HepG2 (cell line): Measurements from ENCODE around the gene CMTM8. TPM values are rescaled to one million over a fixed set of nuclear protein-coding genes. Genes with fewer than 3 reads are reported as not detected.

Source experiments
- ATAC-seq: fragments of 200-7000 bp; cut with Tn5 transposase; 3 replicates; pipeline ENCODE4 v1.9.1; 2020; ENCODE audit warnings: mild to moderate bottlenecking, moderate library complexity
- BruUV-seq: library from RNA; stranded (reverse); fragments of 400-500 nt; replicated peaks from 2 replicates; lab custom pipeline; 2021; lab: Mats Ljungman, UMichigan
- CTCF ChIA-PET: fragments of 300-600 bp; formaldehyde crosslinking; extraction: SDS; loops from one replicate; lab custom pipeline; 2021; ENCODE audit warnings: low total read pairs, inconsistent platforms, low intra/inter-chr PET ratio; lab: Yijun Ruan, JAX
- POLR2A ChIA-PET: fragments of 350-600 bp; sonication (Branson Sonifier 250); formaldehyde crosslinking; loops from one replicate; lab custom pipeline; 2020; ENCODE audit warnings: antibody characterized with exemption, inconsistent platforms; lab: Yijun Ruan, JAX
- DNase-seq: peaks from one replicate; pipeline ENCODE4 v3.0.0-alpha.2; 2015; ENCODE audit warnings: low spot score
- FAIRE-seq: peaks from 3 replicates; lab custom pipeline; 2011; peaks lifted over from hg19 to GRCh38; lab: Jason Lieb, UNC
- H2AFZ ChIP-seq: one replicate; pipeline ENCODE4 v1.6.1; 2011; ENCODE audit warnings: low read length, inconsistent platforms
- H3K27ac ChIP-seq: fragments of 300-600 bp; 3 replicates; pipeline ENCODE4 v1.8.0; 2011; ENCODE audit warnings: mixed run types, mild to moderate bottlenecking, mixed read lengths, low read length, inconsistent platforms; ENCODE audit not compliant: insufficient read depth; ENCODE audit errors: extremely low read length
- H3K27me3 ChIP-seq, 2 experiments: fragments of 200-600 bp in 1 of 2; 2 replicates in 1 of 2; 3 replicates in 1 of 2; pipeline versions ENCODE4 v1.6.0 to v1.8.0; 2011; ENCODE audit warnings: low read length in 2 of 2, mild to moderate bottlenecking in 2 of 2, moderate library complexity in 2 of 2, inconsistent platforms in 1 of 2; ENCODE audit not compliant: insufficient read depth in 2 of 2, control insufficient read depth in 1 of 2
- H3K36me3 ChIP-seq, 2 experiments: fragments of 200-600 bp in 1 of 2; replicated peaks in 1 of 2; 2 replicates in 1 of 2; 3 replicates in 1 of 2; pipeline versions ENCODE4 v1.5.1 to v1.8.0; 2011; ENCODE audit warnings: low read length in 2 of 2, inconsistent platforms in 1 of 2; ENCODE audit not compliant: insufficient read depth in 2 of 2, control insufficient read depth in 1 of 2
- H3K4me1 ChIP-seq: 2 replicates; pipeline ENCODE4 v1.5.1; 2012; ENCODE audit warnings: low read length, inconsistent platforms; ENCODE audit not compliant: insufficient read depth
- H3K4me2 ChIP-seq: 2 replicates; pipeline ENCODE4 v1.6.0; 2011; ENCODE audit warnings: low read depth, low read length, inconsistent platforms
- H3K4me3 ChIP-seq, 3 experiments: fragments of 200-600 bp in 1 of 3; sonication (generic), shearing (Covaris generic) in 1 of 3; replicated peaks in 1 of 3; 2 replicates each; pipeline ENCODE4 v1.5.1; 2011 to 2016; ENCODE audit warnings: low read length in 3 of 3, inconsistent platforms in 2 of 3, low read depth in 2 of 3, mild to moderate bottlenecking in 2 of 3, control low read depth in 1 of 3, mixed read lengths in 1 of 3; ENCODE audit not compliant: insufficient read depth in 1 of 3
- H3K79me2 ChIP-seq: one replicate; pipeline ENCODE4 v1.6.1; 2011; ENCODE audit warnings: low read length, inconsistent platforms; ENCODE audit not compliant: insufficient read depth
- H3K9ac ChIP-seq: 2 replicates; pipeline ENCODE4 v1.6.0; 2011; ENCODE audit warnings: mild to moderate bottlenecking, low read depth, low read length, inconsistent platforms; ENCODE audit not compliant: insufficient read depth
- H3K9me3 ChIP-seq: 2 replicates; pipeline ENCODE4 v1.5.1; 2012; ENCODE audit warnings: mild to moderate bottlenecking, low read length
- H4K20me1 ChIP-seq: 2 replicates; pipeline ENCODE4 v1.6.0; 2011; ENCODE audit warnings: inconsistent platforms, mild to moderate bottlenecking, low read length, moderate library complexity; ENCODE audit not compliant: insufficient read depth
- GABPB1 ChIP-seq: IDR thresholded peaks from 2 replicates; pipeline ENCODE4 v1.6.1; 2016; ENCODE audit warnings: mild to moderate bottlenecking, missing genetic modification reagents, moderate library complexity, missing compliant biosample characterization
- GLI4 ChIP-seq: sonication (generic); formaldehyde crosslinking; IDR thresholded peaks from 2 replicates; pipeline ENCODE4 v1.5.1; 2020; ENCODE audit warnings: missing genetic modification reagents, mild to moderate bottlenecking, moderate library complexity, borderline replicate concordance
- NCOA2 ChIP-seq: sonication (generic); formaldehyde crosslinking; IDR thresholded peaks from 2 replicates; pipeline ENCODE4 v1.8.0; 2022; ENCODE audit warnings: inconsistent platforms
- RFX5 ChIP-seq: IDR thresholded peaks from 2 replicates; pipeline ENCODE4 v1.6.1; 2011; ENCODE audit warnings: low read depth, low read length, improper control_type of control experiment
- ZFP41 ChIP-seq: sonication (generic); formaldehyde crosslinking; IDR thresholded peaks from 2 replicates; pipeline ENCODE4 v1.4.0; 2020; ENCODE audit warnings: mild to moderate bottlenecking, missing genetic modification reagents, borderline replicate concordance
- ZFY ChIP-seq: sonication (generic); formaldehyde crosslinking; IDR thresholded peaks from 2 replicates; pipeline ENCODE4 v1.4.0; 2020; ENCODE audit warnings: missing genetic modification reagents
- ZNF232 ChIP-seq: sonication (generic); formaldehyde crosslinking; IDR thresholded peaks from 2 replicates; pipeline ENCODE4 v1.4.0; 2020; ENCODE audit warnings: missing genetic modification reagents, borderline replicate concordance
- ZNF256 ChIP-seq: sonication (generic); formaldehyde crosslinking; conservative IDR thresholded peaks from 2 replicates; pipeline ENCODE4 v1.4.0; 2020; ENCODE audit warnings: missing genetic modification reagents
- ZNF557 ChIP-seq: sonication (generic); formaldehyde crosslinking; IDR thresholded peaks from 2 replicates; pipeline ENCODE4 v1.4.0; 2020; ENCODE audit warnings: missing genetic modification reagents
- ZZZ3 ChIP-seq: sonication (generic); formaldehyde crosslinking; IDR thresholded peaks from 2 replicates; pipeline ENCODE4 v1.4.0; 2020; ENCODE audit warnings: missing genetic modification reagents, mild to moderate bottlenecking, borderline replicate concordance
- WGBS: methylation state at CpG from one replicate; pipeline ENCODE4 v1.1.6; 2017; ENCODE audit warnings: low lambda C conversion rate; 5-methylcytosine and 5-hydroxymethylcytosine counted together
- in situ Hi-C: cut with HindIII; loops from 2 replicates; pipeline ENCODE4 v1.10.0; 2017; ENCODE audit warnings: low pct_unique_long_range_greater_than_20kb; ENCODE audit not compliant: extremely low pct_ligation_motif_present
- intact Hi-C: fragments of 100-400 bp; cut with micrococcal nuclease; formaldehyde crosslinking; loops from one replicate; pipeline ENCODE4 v1.10.0; 2022; ENCODE audit not compliant: unreplicated experiment
- polyA plus RNA-seq, 8 experiments: library from polyadenylated mRNA; depleted of rRNA in 3 of 8; stranded (reverse) in 7 of 8; unstranded in 1 of 8; fragments of >200 nt; fragmentation: Illumina TruSeq in 4 of 8; extraction: Trizol in 4 of 8; gene quantifications; 2 replicates each; pipeline versions ENCODE4 v1.2.1 to v1.2.3, GENCODE V29; 2011 to 2016; ENCODE audit warnings: low read depth in 4 of 8, missing spikeins in 1 of 8, mixed read lengths in 1 of 8; ENCODE audit not compliant: insufficient read depth in 1 of 8
- total RNA-seq, 5 experiments: library from RNA; depleted of rRNA; stranded (reverse); fragments of >200 nt; fragmentation: Illumina TruSeq; extraction: Trizol; gene quantifications; 2 replicates each; pipeline ENCODE4 v1.2.3, GENCODE V29; 2016; ENCODE audit warnings: low read depth in 1 of 5
- TF ChIP-seq, protein P1 (sequence below), 2 experiments: sonication (generic) in 1 of 2; formaldehyde crosslinking in 1 of 2; IDR thresholded peaks; 2 replicates each; pipeline versions ENCODE4 v1.4.0 to v1.6.1; 2016 to 2020; ENCODE audit warnings: borderline replicate concordance in 1 of 2, low read depth in 1 of 2, mild to moderate bottlenecking in 1 of 2, missing genetic modification reagents in 1 of 2

The CMTM8 gene
- total and polyA plus RNA-seq, 2 of the 13 experiments (the other 11 are each of a cell fraction or from before 2014, with no cell fraction given): 8.9 to 15.8 TPM

- ChIA-PET POLR2A (no interaction called here), CTCF (no interaction called here)
- no TSS peak for BruUV-seq
- Histone ChIP-seq H3K27ac (no peak overlapping the region), H3K4me3 (no peak overlapping the region), H3K9me3 (no peaks in the 10 kb centered on the region), H3K27me3 (no peaks in the 10 kb centered on the region), H3K4me1 (no peaks in the 10 kb centered on the region; the same call in 1 of the 2 replicates), H2AFZ (no peak overlapping the region), H3K9ac (no peak overlapping the region), H3K4me2 (no peak overlapping the region), H3K79me2 (peaks cover 3% of the 10 kb centered on the region), H4K20me1 (peaks cover 3% of the 10 kb centered on the region; the same call in 1 of the 2 replicates), H3K36me3 (no peaks in the 10 kb centered on the region; a peak in 1 of 5 replicates)
- ATAC-seq (no peak), FAIRE-seq (no peak), DNase-seq (no peak)
- in situ Hi-C loops (no loop called here), intact Hi-C loops (no loop called here)
- WGBS: 97% methylated on average over 4 of the region's 4 CpGs
- no peak for TF ChIP-seq ZFY (CRISPR knock-in tag)
- no peak for TF ChIP-seq ZFP41 (CRISPR knock-in tag)
- TF ChIP-seq GABPB1 (CRISPR knock-in tag): no peak
- TF ChIP-seq ZZZ3 (CRISPR knock-in tag): no peak
- TF ChIP-seq ZNF557 (CRISPR knock-in tag): no peak
- no peak for TF ChIP-seq ZNF256
- TF ChIP-seq GLI4: no peak
- TF ChIP-seq ZNF232 (CRISPR knock-in tag): no peak
- TF ChIP-seq RFX5: no peak
- TF ChIP-seq, protein P1, sequence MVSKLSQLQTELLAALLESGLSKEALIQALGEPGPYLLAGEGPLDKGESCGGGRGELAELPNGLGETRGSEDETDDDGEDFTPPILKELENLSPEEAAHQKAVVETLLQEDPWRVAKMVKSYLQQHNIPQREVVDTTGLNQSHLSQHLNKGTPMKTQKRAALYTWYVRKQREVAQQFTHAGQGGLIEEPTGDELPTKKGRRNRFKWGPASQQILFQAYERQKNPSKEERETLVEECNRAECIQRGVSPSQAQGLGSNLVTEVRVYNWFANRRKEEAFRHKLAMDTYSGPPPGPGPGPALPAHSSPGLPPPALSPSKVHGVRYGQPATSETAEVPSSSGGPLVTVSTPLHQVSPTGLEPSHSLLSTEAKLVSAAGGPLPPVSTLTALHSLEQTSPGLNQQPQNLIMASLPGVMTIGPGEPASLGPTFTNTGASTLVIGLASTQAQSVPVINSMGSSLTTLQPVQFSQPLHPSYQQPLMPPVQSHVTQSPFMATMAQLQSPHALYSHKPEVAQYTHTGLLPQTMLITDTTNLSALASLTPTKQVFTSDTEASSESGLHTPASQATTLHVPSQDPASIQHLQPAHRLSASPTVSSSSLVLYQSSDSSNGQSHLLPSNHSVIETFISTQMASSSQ (IDR thresholded peaks at IDR 0.05; ENCODE audit: low read depth): no peak
- TF ChIP-seq, protein P1 (CRISPR knock-in tag; IDR thresholded peaks at IDR 0.05; ENCODE audit: borderline replicate concordance): no peak
- TF ChIP-seq NCOA2: no peak
These were observed 86.7 kb downstream of the CMTM8 start for GRCh38 chr3:32325201-32325600.
